GM21723 (cell line): Measurements from ENCODE around the gene EMILIN2.

Source experiments
- ATAC-seq: cut with Tn5 transposase; IDR thresholded peaks from one replicate; pipeline ENCODE4 v1.9.1; 2021; ENCODE audit warnings: mild to moderate bottlenecking, moderate library complexity; ENCODE audit not compliant: unreplicated experiment

EMILIN2 gene

DNA sequence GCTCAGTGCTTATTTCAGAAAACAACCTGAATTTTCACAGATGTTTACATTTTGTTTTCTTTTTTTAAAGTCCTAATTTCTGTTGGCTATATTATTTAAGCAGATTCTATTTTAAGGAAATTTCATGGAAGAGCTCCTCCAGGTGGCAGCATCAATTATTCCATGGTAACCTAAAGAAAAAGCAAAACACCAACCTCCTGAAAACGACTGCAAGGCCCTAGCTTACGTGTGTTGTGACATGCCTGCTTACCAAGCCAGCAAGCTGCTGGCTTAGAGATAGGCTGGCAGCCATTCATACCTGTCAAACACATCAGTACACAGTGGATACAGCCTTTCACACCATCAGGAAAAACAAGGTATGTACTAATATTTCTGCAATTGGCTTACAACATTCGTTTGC lies 101.2 kb downstream of the EMILIN2 start:
- ATAC-seq: no peak

DNA sequence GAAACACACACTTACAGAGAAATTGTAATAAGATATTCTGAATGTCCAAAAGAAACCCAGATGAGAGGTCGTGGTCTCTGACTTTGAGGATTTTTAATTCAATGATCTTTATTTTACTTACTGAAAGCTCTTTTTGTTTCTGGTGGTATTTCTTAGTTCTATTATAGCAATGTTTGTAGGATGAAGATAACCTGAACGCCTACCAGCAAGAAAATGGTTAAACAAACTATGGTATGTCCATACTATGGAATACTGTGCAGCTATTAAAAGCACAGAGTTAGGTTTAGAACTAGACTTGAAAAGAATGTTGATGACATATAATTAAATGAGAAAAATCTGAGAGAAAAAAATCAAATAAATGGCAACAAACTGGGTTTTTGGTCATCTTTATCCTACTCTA lies 105.8 kb downstream of the EMILIN2 start:
- no peak for ATAC-seq

- ATAC-seq: no peak
Measured at GRCh38 chr18:2953935-2954653, 107.3 kb downstream of the EMILIN2 start.

DNA sequence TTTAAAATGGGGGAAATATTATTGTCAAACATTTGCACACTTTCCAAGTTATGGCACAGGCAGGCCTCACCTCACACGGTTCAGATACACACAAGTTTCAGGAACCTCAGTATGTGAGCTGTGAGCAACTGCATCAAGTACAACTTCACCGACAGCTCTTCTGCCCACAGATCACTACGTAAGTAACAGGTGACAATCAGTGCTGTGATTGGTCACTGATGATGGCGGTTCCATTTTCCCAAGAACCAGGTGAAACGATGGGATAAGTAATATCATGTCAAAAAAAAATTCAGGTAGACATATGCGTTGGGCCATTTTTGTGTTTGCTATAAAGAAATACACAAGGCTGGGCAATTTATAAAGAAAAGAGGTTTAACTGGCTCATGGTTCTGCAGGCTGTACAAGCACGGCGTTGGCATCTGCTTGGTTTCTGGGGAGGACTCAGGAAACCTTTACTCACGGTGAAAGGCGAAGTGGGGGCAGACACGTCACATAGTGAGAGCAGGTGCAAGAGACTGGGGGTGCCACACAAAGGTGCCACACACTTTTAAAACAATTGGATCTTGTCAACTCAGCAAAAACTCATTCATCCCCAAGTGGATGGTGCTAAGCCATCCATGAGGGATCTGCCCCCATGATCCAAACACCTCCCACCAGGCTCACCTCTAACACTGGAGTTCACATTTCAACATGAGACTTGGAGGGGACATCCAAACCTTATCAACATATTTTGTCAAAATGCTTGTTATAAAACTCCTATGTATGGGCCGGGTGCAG lies 108.3 kb downstream of the EMILIN2 start:
- ATAC-seq: no peak

DNA sequence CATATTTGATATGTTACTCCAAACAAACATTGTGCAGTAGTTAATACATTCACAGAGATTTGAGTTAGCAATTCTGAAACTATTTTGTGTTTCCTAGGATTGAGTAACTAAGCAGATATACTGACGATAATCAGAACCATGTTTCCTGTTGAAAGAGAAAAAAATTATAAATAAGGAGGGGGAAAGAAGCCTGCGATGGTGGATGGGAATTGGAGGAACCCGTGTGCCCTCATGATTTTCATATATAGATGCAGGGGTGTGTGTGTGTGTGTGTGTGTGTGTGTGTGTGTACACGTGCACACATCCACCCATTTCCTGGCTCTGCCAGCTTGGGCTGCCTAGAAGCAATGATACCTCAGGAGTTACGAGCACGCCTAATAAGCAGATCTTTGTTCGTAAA lies 109.2 kb downstream of the EMILIN2 start:
- no peak for ATAC-seq

DNA sequence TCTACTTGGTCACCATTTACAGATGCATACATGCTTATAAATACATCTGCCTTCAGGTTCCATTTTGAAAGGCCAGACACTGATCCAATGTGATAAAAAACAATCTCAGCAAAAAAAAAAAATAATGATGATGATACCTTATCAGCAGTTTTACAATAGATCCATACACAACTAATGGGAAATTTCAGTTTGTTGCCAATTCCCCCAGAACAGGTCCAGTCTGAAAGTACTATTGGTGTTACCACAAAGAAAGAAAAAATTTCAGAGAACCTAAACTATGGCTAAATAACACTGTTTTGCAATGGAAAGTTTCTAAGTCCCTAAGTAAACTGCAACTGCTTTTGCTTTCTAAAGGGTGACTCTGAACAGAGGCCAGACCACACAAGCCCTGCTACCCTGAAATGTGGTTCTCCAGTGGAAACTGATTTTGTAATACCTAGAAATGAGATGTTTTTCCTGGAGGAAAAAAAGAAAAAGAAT lies 112.1 kb downstream of the EMILIN2 start:
- peak; percentile 57 for ATAC-seq

- ATAC-seq: no peak
Measured at GRCh38 chr18:2959341-2959740, 112.5 kb downstream of the EMILIN2 start.

DNA sequence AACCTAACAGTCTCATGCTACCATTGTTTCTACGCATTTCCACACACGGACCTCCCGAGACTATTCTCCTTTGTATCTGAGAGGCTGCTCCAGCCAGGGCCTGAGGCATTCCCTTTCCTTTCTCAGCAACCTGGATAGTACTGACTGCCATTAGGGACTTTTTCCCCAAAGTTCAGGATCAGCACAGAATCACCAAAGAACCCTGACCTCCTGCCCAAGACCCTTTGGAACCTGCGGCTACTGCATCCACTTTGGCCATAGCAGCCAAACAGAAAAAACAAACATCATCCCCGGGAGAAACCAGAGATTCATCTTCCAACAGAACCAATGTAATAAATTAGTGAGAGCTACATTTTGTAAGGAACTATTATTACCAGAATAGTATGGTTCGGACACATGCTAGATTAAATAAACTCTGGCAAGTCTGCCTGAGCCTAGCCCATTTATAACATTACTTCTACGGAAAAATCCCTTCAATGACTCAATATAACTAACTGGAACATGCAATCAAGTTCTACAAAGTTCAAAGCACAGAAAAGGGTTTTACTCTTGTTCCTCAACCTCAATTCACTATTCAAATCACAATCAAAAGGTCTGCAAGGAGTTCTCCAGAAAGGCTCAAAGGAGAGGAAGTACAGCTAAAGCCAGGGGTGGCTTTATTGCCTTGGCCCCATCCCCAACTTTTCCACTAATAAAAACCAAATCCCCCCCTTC lies 114.3 kb downstream of the EMILIN2 start:
- no peak for ATAC-seq

DNA sequence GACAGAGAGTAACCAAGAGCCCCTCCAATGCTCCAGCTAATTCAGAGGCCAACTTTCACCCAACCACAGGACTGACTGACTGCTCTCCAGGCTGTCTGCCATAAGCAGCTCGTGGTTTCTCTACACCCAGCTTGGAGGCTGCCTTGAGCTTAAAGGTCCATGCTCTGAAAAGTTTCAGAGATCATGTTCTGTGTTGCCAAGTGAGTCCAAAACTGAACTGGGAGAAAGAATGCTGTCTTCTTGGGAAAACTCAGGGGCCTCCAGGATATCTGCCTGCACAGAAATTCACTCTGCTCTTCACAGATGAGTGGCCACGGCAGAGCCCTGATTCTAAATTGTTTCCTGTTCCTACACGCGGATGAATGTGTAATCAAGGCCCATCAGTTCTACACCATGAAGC lies 115.0 kb downstream of the EMILIN2 start:
- ATAC-seq: no peak

DNA sequence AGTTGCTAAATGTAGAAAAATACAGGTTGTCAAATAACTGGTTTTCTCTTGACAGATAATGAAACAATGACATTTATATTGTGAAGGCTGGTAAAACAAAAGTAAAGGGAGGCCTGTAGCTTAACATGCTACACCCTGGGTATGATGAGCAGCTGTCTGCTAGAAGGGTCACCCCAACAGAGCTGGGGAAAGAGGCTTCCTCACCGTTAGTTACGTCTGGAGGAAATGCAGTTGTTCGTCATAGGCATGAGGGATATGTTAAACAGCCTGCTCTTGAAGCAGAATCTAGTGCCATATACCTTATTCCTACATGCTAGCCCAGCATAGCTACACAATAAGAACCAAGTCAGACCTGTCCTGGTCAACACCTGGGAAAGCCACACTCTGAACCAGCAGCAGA lies 116.2 kb downstream of the EMILIN2 start:
- ATAC-seq: no peak

DNA sequence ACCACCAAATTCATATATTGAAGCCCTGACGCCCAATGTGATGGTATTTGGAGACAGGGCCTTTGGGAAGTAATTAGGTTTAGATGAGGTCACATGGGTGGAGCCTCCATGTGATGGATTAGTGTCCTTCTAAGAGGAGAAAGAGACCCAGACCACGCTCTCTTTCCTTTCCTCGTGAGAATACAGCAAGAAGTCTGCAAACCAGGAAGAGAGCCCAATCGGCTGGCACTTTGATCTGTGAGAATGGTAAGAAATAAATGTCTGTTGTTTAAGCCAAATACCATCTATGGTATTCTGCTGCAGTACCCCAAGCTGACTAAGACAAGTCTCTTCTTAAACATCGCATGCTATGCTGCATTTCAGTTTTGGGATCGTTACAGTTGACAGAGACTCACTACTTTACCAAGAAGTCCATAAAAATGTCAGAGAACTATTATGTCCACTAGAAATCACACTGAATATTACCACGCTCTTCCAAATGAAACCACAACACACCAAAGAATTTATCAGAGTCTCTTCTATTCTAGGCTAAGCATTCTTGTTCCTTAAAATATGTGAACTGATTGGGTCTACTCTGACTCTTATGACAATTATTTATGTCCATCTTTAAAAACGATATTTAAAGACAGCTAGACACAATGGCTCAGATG lies 117.7 kb downstream of the EMILIN2 start:
- ATAC-seq: no peak
